Retinal pigment epithelial cell (primary cell): Measurements from ENCODE around the gene CTU2.

Experiments
- DNase-seq: peaks from one replicate; pipeline ENCODE4 v3.0.0-alpha.2; 2010; ENCODE audit warnings: low read depth
- H3K4me3 ChIP-seq: 2 replicates; pipeline ENCODE4 v1.5.1; 2011; ENCODE audit warnings: mild to moderate bottlenecking, low read length, control low read depth, moderate library complexity
- TF ChIP-seq, protein P1 (sequence below): conservative IDR thresholded peaks from 2 replicates; pipeline ENCODE4 v1.5.1; 2011; ENCODE audit warnings: low read depth, low read length, control low read depth, inconsistent platforms

Gene CTU2

DNA sequence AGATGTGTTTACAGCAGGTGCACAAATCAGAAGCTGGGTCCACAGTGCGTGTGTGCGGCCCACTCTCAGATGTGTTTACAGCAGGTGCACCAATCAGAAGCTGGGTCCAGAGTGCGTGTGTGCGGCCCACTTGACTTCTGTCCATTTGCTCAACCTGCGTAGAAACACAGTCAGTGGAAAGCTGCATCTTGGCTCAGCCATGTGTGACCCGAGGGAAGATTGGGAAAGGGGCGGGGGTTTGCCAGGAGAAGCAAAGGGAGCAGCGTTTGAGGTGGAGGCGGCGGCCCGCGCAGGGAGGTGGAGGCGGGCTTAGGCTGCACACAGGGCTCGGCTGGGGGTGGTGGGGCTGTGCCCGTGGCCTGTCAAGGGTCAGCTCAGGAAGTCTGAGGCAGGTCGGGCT, 4.3 kb downstream of the CTU2 start:
- no peak for DNase-seq
- H3K4me3 ChIP-seq = no peak overlapping the region
- TF ChIP-seq, protein P1, sequence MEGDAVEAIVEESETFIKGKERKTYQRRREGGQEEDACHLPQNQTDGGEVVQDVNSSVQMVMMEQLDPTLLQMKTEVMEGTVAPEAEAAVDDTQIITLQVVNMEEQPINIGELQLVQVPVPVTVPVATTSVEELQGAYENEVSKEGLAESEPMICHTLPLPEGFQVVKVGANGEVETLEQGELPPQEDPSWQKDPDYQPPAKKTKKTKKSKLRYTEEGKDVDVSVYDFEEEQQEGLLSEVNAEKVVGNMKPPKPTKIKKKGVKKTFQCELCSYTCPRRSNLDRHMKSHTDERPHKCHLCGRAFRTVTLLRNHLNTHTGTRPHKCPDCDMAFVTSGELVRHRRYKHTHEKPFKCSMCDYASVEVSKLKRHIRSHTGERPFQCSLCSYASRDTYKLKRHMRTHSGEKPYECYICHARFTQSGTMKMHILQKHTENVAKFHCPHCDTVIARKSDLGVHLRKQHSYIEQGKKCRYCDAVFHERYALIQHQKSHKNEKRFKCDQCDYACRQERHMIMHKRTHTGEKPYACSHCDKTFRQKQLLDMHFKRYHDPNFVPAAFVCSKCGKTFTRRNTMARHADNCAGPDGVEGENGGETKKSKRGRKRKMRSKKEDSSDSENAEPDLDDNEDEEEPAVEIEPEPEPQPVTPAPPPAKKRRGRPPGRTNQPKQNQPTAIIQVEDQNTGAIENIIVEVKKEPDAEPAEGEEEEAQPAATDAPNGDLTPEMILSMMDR = no peak

DNA sequence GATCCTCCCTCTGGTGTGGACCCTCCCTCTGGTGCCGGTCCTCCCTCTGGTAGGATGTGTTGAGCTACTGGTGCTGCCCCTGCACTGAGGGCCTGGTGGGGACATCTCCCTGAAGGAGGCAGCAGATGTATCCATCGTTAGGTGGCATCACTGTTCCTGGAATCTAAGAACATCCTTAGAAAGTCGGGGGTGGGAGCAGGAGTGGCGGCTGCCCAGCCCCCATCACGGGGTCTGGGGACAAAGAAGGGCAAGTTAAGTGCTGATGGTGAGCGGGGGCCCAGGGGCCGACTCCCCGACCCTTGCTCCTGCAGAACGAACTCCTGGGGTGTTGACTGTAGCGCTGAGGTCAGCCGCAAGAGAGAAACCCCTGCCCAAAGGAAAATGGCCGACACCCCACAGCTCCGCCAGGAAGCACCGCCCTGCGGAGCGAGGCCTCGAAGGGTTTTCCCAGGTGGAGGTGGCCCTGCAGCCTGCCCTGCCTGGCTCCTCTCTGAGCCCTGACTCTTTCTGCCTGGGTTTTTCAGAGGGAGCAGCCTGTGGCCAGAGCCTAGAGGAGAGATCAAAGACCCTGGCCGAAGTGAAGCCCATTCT, 5.5 kb downstream of the CTU2 start:
- TF ChIP-seq, protein P1 = no peak
- H3K4me3 ChIP-seq = no peak overlapping the region
- DNase-seq = no peak

DNA sequence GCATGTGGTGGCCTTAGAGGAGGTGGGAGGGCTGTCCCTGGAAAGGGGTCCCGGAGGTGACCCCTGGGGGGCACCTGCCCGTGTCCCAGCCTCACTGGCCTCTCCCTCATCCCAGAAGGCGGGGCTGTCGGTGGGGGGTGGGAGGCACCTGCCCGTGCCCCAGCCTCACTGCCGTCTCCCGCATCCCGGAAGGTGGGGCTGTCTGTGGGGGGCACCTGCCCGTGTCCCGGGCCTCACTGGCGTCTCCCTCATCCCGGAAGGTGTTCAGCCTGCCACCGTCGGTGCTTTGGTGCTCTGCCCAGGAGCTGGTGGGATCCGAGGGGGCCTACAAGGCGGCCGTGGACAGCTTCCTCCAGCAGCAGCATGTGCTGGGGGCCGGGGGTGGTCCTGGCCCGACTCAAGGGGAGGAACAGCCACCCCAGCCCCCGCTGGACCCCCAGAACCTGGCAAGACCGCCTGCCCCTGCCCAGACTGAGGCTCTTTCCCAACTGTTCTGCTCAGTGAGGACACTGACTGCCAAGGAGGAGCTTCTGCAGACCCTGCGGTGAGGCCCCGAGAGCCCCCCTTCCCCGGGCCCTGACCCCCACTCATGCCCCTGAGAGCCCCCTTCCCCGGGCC, 6.2 kb downstream of the CTU2 start:
- no peak for DNase-seq
- no peak overlapping the region for H3K4me3 ChIP-seq
- TF ChIP-seq, protein P1 = no peak

DNA sequence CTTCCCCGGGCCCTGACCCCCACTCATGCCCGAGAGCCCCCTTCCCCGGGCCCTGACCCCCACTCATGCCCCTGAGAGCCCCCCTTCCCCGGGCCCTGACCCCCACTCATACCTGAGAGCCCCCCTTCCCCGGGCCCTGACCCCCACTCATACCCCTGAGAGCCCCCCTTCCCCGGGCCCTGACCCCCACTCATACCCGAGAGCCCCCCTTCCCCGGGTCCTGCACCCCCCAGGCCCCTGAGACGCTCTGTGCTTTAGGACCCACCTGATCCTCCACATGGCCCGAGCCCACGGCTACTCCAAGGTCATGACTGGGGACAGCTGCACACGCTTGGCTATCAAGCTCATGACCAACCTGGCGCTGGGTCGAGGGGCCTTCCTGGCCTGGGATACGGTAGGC, 6.8 kb downstream of the CTU2 start:
- TF ChIP-seq, protein P1 = no peak
- no peak overlapping the region for H3K4me3 ChIP-seq
- no peak for DNase-seq

DNA sequence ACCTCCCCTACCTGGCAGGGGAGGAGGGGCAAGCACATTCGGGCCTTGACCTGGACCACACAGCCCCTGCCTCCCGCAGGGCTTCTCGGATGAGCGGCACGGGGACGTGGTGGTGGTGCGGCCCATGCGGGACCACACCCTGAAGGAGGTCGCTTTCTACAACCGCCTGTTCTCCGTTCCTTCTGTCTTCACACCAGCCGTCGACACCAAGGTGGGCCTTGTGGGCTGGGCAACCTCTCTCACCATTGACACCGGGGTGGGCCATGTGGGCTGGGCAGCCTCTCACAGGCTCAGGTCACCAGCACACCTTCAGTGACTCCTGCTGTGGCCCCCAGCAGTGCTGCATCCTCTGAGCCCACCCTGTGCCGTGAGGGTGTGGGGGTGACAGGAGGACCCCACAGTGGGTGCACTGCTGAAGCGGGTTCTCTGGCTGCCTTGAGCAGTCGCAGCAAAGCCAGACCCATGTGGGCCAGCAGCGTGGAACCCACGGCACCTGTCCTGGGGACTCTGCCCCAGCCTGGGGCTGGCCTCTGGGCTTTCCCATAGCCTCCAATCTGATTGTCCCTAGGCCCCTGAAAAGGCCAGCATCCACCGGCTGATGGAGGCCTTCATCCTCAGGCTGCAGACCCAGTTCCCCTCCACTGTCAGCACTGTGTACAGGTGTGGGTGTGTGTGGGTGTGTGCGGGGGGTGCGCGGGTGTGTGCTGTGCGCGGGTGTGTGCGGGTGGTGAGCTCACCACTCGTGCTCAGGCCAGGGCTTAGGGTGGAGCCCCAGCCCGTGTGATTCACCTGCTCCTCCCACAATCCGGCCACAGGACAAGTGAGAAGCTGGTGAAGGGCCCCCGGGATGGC, 7.5 kb downstream of the CTU2 start:
- H3K4me3 ChIP-seq = no peak overlapping the region
- TF ChIP-seq, protein P1 = no peak
- DNase-seq = no peak

DNA sequence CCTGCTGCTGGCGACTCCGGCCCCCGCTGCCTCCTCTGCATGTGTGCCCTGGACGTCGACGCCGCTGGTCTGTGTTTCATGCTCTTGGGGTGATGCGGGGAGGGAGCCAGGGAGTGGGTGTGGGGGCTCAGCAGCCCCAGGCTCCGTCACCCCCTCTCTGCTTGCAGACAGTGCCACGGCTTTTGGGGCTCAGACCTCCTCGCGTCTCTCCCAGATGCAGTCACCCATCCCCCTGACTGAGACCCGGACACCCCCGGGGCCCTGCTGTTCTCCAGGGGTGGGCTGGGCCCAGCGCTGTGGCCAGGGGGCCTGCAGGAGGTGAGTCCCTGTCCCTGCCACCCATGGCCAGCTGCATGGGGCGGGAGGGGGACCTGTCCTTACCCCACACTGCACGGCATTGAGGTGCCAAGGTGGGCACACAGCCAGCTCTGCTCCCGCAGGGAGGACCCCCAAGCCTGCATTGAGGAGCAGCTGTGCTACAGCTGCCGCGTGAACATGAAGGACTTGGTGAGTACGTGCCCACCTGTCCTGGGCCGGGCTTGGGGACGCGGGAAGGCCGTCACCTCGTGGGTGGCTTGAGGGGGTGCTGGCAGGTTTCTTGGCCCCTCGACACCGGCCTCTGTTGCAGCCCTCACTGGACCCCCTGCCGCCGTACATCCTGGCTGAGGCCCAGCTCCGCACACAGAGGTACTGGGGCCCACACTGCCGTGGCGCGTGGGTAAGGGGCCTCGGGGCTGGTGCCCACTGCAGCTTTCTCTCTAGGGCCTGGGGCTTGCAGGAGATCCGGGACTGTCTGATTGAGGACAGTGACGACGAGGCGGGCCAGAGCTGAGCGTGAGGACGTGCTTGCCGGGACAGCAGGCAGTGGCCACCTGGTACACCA, 8.4 kb downstream of the CTU2 start:
- TF ChIP-seq, protein P1 = no peak
- H3K4me3 ChIP-seq = no peak overlapping the region
- no peak for DNase-seq
